ENCODE measurements around the gene CACFD1.

GRCh38 chr9:133483611-133484010 is 23.8 kb downstream of the CACFD1 start:
- TF ChIP-seq ARNTL (CRISPR knock-in tag; IDR thresholded peaks at IDR 0.05; ENCODE audit: borderline replicate concordance, low read depth) (no peak), CSDC2 (CRISPR knock-in tag; IDR thresholded peaks at IDR 0.05) (no peak), ZFP3 (CRISPR knock-in tag; IDR thresholded peaks at IDR 0.05) (no peak), ZNF8 (CRISPR knock-in tag; IDR thresholded peaks at IDR 0.05) (no peak), ISL1 (CRISPR knock-in tag; IDR thresholded peaks at IDR 0.05) (no peak), TSHZ2 (CRISPR knock-in tag; IDR thresholded peaks at IDR 0.05) (no peak), POU6F1 (CRISPR knock-in tag; IDR thresholded peaks at IDR 0.05; ENCODE audit: borderline replicate concordance, low read depth) (no peak), RARB (CRISPR knock-in tag; IDR thresholded peaks at IDR 0.05) (no peak), OSR1 (CRISPR knock-in tag; IDR thresholded peaks at IDR 0.05) (no peak), ZC3H10 (CRISPR knock-in tag; IDR thresholded peaks at IDR 0.05) (no peak), CSRNP3 (CRISPR knock-in tag; IDR thresholded peaks at IDR 0.05) (no peak), ESRRG (CRISPR knock-in tag; IDR thresholded peaks at IDR 0.05) (no peak), TOX (CRISPR knock-in tag; IDR thresholded peaks at IDR 0.05; ENCODE audit: borderline replicate concordance) (no peak)
- TF ChIP-seq, protein P1, sequence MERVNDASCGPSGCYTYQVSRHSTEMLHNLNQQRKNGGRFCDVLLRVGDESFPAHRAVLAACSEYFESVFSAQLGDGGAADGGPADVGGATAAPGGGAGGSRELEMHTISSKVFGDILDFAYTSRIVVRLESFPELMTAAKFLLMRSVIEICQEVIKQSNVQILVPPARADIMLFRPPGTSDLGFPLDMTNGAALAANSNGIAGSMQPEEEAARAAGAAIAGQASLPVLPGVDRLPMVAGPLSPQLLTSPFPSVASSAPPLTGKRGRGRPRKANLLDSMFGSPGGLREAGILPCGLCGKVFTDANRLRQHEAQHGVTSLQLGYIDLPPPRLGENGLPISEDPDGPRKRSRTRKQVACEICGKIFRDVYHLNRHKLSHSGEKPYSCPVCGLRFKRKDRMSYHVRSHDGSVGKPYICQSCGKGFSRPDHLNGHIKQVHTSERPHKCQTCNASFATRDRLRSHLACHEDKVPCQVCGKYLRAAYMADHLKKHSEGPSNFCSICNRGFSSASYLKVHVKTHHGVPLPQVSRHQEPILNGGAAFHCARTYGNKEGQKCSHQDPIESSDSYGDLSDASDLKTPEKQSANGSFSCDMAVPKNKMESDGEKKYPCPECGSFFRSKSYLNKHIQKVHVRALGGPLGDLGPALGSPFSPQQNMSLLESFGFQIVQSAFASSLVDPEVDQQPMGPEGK (CRISPR knock-in tag; IDR thresholded peaks at IDR 0.05; ENCODE audit: borderline replicate concordance) = no peak

All from SK-N-SH treated with all-trans-retinoic acid at 6 μM for 48 hours (cell line).